IMR-90 (cell line): ENCODE results near the gene ARPC5. TPM values are rescaled to one million over a fixed set of nuclear protein-coding genes. Genes with fewer than 3 reads are reported as not detected.

ENCODE experiments used
- ATAC-seq: fragments of 200-7000 bp; cut with Tn5 transposase; 2 replicates; pipeline ENCODE4 v1.9.1; 2020; ENCODE audit warnings: low read depth, mild to moderate bottlenecking, moderate library complexity
- BruUV-seq: library from RNA; stranded (reverse); fragments of 400-500 nt; replicated peaks from 2 replicates; lab custom pipeline; 2021; lab: Mats Ljungman, UMichigan
- CTCF ChIA-PET: fragments of 300-600 bp; formaldehyde crosslinking; extraction: SDS; loops from one replicate; lab custom pipeline; 2021; ENCODE audit warnings: antibody characterized with exemption; lab: Yijun Ruan, JAX
- POLR2A ChIA-PET: fragments of 300-600 bp; sonication (Branson Sonifier 250); formaldehyde crosslinking; loops from one replicate; lab custom pipeline; 2022; ENCODE audit warnings: antibody characterized with exemption; ENCODE audit not compliant: unreplicated experiment; lab: Charles Lee
- DNase-seq: peaks from one replicate; pipeline ENCODE4 v3.0.0; 2013
- H2AFZ ChIP-seq: replicated peaks from 2 replicates; pipeline ENCODE3; 2013; ENCODE audit warnings: low read length, mild to moderate bottlenecking; ENCODE audit not compliant: poor library complexity
- H2AK5ac ChIP-seq: 2 replicates; pipeline ENCODE4 v1.6.1; 2013; ENCODE audit warnings: low read depth, low read length, inconsistent platforms
- H2AK9ac ChIP-seq: replicated peaks from 2 replicates; pipeline ENCODE3; 2013; ENCODE audit warnings: mild to moderate bottlenecking, low read depth, low read length, moderate library complexity; ENCODE audit not compliant: poor library complexity
- H2BK120ac ChIP-seq: 2 replicates; pipeline ENCODE4 v1.6.1; 2013; ENCODE audit warnings: low read depth, low read length, inconsistent platforms
- H2BK15ac ChIP-seq: 3 replicates; pipeline ENCODE4 v1.6.1; 2013; ENCODE audit warnings: low read depth, low read length, inconsistent platforms
- H2BK20ac ChIP-seq: 2 replicates; pipeline ENCODE4 v1.6.1; 2013; ENCODE audit warnings: low read depth, mild to moderate bottlenecking, inconsistent platforms, low read length, moderate library complexity
- H2BK5ac ChIP-seq: 2 replicates; pipeline ENCODE4 v1.6.1; 2013; ENCODE audit warnings: mild to moderate bottlenecking, low read depth, low read length, inconsistent platforms; ENCODE audit not compliant: poor library complexity, severe bottlenecking
- H3K14ac ChIP-seq: replicated peaks from 2 replicates; pipeline ENCODE4 v1.6.1; 2013; ENCODE audit warnings: low read depth, low read length, inconsistent platforms
- H3K18ac ChIP-seq: 2 replicates; pipeline ENCODE4 v1.6.1; 2013; ENCODE audit warnings: low read depth, low read length, control low read depth
- H3K23ac ChIP-seq: 2 replicates; pipeline ENCODE4 v1.6.1; 2013; ENCODE audit warnings: low read depth, low read length, inconsistent platforms
- H3K27ac ChIP-seq: 2 replicates; pipeline ENCODE4 v1.5.1; 2013; ENCODE audit warnings: mild to moderate bottlenecking, control low read depth, low read length; ENCODE audit not compliant: insufficient read depth
- H3K27me3 ChIP-seq: 2 replicates; pipeline ENCODE4 v1.6.1; 2013; ENCODE audit warnings: low read length; ENCODE audit not compliant: control insufficient read depth, insufficient read depth
- H3K36me3 ChIP-seq: 2 replicates; pipeline ENCODE4 v1.6.1; 2013; ENCODE audit warnings: low read length, mixed read lengths; ENCODE audit not compliant: control insufficient read depth, insufficient read depth
- H3K4ac ChIP-seq: 2 replicates; pipeline ENCODE4 v1.6.1; 2013; ENCODE audit warnings: low read depth, low read length, inconsistent platforms
- H3K4me1 ChIP-seq: 2 replicates; pipeline ENCODE4 v1.6.1; 2013; ENCODE audit warnings: low read length, mixed read lengths; ENCODE audit not compliant: control insufficient read depth, insufficient read depth
- H3K4me2 ChIP-seq: 2 replicates; pipeline ENCODE4 v1.6.1; 2013; ENCODE audit warnings: low read depth, mild to moderate bottlenecking, control low read depth, low read length, moderate library complexity
- H3K4me3 ChIP-seq: 2 replicates; pipeline ENCODE4 v1.5.1; 2013; ENCODE audit warnings: low read depth, mild to moderate bottlenecking, control low read depth, low read length, moderate library complexity; ENCODE audit not compliant: insufficient read depth
- H3K56ac ChIP-seq: 2 replicates; pipeline ENCODE4 v1.6.1; 2013; ENCODE audit warnings: low read length, inconsistent platforms; ENCODE audit not compliant: insufficient read depth; ENCODE audit errors: extremely low read depth
- H3K79me1 ChIP-seq, 2 experiments: 2 replicates each; pipeline ENCODE4 v1.6.1; 2013; ENCODE audit warnings: low read length in 2 of 2, inconsistent platforms in 1 of 2, low read depth in 1 of 2
- H3K9ac ChIP-seq: 2 replicates; pipeline ENCODE4 v1.6.1; 2013; ENCODE audit warnings: low read depth, low read length, control low read depth
- H3K9me1 ChIP-seq: 2 replicates; pipeline ENCODE4 v1.6.1; 2013; ENCODE audit warnings: low read length, inconsistent platforms; ENCODE audit not compliant: insufficient read depth
- H3K9me3 ChIP-seq: 2 replicates; pipeline ENCODE4 v1.6.1; 2013; ENCODE audit warnings: low read length; ENCODE audit not compliant: control insufficient read depth, insufficient read depth
- H4K20me1 ChIP-seq: 2 replicates; pipeline ENCODE4 v1.6.1; 2013; ENCODE audit warnings: low read length, inconsistent platforms; ENCODE audit not compliant: insufficient read depth
- H4K5ac ChIP-seq: 2 replicates; pipeline ENCODE4 v1.6.1; 2013; ENCODE audit warnings: mild to moderate bottlenecking, low read depth, low read length, control low read depth
- H4K8ac ChIP-seq, 2 experiments: 2 replicates each; pipeline ENCODE4 v1.6.1; 2013; ENCODE audit warnings: low read depth in 2 of 2, low read length in 2 of 2, control low read depth in 1 of 2, inconsistent platforms in 1 of 2
- H4K91ac ChIP-seq: 2 replicates; pipeline ENCODE4 v1.6.1; 2013; ENCODE audit warnings: low read depth, low read length, inconsistent platforms; ENCODE audit not compliant: insufficient read depth
- BHLHE40 ChIP-seq: fragments of 150-350 bp; IDR thresholded peaks from 2 replicates; pipeline ENCODE4 v1.6.1; 2016; ENCODE audit warnings: mild to moderate bottlenecking, low read depth, low read length
- CEBPB ChIP-seq: IDR thresholded peaks from 2 replicates; pipeline ENCODE4 v1.6.1; 2012; ENCODE audit warnings: low read depth, low read length, improper control_type of control experiment
- CHD1 ChIP-seq: IDR thresholded peaks from 2 replicates; pipeline ENCODE4 v1.6.1; 2012; ENCODE audit warnings: low read depth, low read length, improper control_type of control experiment
- ELK1 ChIP-seq: fragments of 150-350 bp; IDR thresholded peaks from 2 replicates; pipeline ENCODE4 v1.6.1; 2016; ENCODE audit warnings: low read depth, mild to moderate bottlenecking, low read length, moderate library complexity, borderline replicate concordance
- FOS ChIP-seq: fragments of 150-350 bp; IDR thresholded peaks from 2 replicates; pipeline ENCODE4 v1.6.1; 2016; ENCODE audit warnings: low read depth, low read length
- MAFK ChIP-seq: IDR thresholded peaks from 2 replicates; pipeline ENCODE4 v1.6.1; 2012; ENCODE audit warnings: low read depth, low read length, improper control_type of control experiment
- MAZ ChIP-seq: IDR thresholded peaks from 2 replicates; pipeline ENCODE4 v1.6.1; 2012; ENCODE audit warnings: low read depth, mild to moderate bottlenecking, low read length, improper control_type of control experiment, moderate library complexity, borderline replicate concordance
- MXI1 ChIP-seq: IDR thresholded peaks from 2 replicates; pipeline ENCODE4 v1.6.1; 2012; ENCODE audit warnings: low read depth, mild to moderate bottlenecking, low read length, moderate library complexity, borderline replicate concordance
- NFE2L2 ChIP-seq: fragments of 150-350 bp; IDR thresholded peaks from 2 replicates; pipeline ENCODE4 v1.6.1; 2016; ENCODE audit warnings: low read depth, mild to moderate bottlenecking, low read length
- POLR2A ChIP-seq: IDR thresholded peaks from 2 replicates; pipeline ENCODE4 v1.6.1; 2012; ENCODE audit warnings: mild to moderate bottlenecking, low read depth, low read length
- RAD21 ChIP-seq: IDR thresholded peaks from 2 replicates; pipeline ENCODE4 v1.6.1; 2012; ENCODE audit warnings: low read length, improper control_type of control experiment
- RCOR1 ChIP-seq: IDR thresholded peaks from 2 replicates; pipeline ENCODE4 v1.6.1; 2012; ENCODE audit warnings: mild to moderate bottlenecking, low read length, improper control_type of control experiment; ENCODE audit not compliant: insufficient replicate concordance
- RFX5 ChIP-seq: IDR thresholded peaks from 2 replicates; pipeline ENCODE4 v1.8.0; 2012; ENCODE audit warnings: low read depth, mild to moderate bottlenecking, low read length, moderate library complexity
- SMC3 ChIP-seq: fragments of 150-350 bp; IDR thresholded peaks from 2 replicates; pipeline ENCODE4 v1.6.1; 2016; ENCODE audit warnings: low read depth, mild to moderate bottlenecking, antibody characterized with exemption, low read length, moderate library complexity
- WGBS, 2 experiments: methylation state at CpG; one replicate each; pipeline versions ENCODE4 v1.1.5 to v1.1.7; 2013; ENCODE audit warnings: missing lambda C conversion rate in 2 of 2; ENCODE audit not compliant: insufficient read length in 1 of 2; ENCODE audit errors: extremely low coverage in 2 of 2; 5-methylcytosine and 5-hydroxymethylcytosine counted together
- dilution Hi-C: fragments of 300-500 bp; cut with HindIII; formaldehyde crosslinking; loops from one replicate; pipeline ENCODE4 v1.14.3; 2018; ENCODE audit warnings: low sequenced_read_pairs; ENCODE audit not compliant: unreplicated experiment
- in situ Hi-C: fragments of 300-500 bp; cut with MboI; formaldehyde crosslinking; loops from 3 replicates; pipeline ENCODE4 v1.14.3; 2019; ENCODE audit warnings: low sequenced_read_pairs, inconsistent platforms, mixed read lengths
- intact Hi-C: fragments of 100-400 bp; cut with micrococcal nuclease; formaldehyde crosslinking; loops from 2 replicates; pipeline ENCODE4 v1.10.0; 2022
- polyA plus RNA-seq, 3 experiments: library from polyadenylated mRNA; depleted of rRNA; stranded (reverse); fragments of >200 nt; gene quantifications; 2 replicates each; pipeline ENCODE4 v1.2.3, GENCODE V29; 2012; ENCODE audit warnings: low replicate concordance in 1 of 3
- total RNA-seq: library from RNA; depleted of rRNA; stranded (reverse); fragments of >200 nt; gene quantifications from 2 replicates; pipeline ENCODE4 v1.2.3, GENCODE V29; 2012
- TF ChIP-seq, protein P1 (sequence below): fragments of 150-350 bp; IDR thresholded peaks from 2 replicates; pipeline ENCODE4 v1.6.1; 2017; ENCODE audit warnings: mild to moderate bottlenecking, antibody characterized with exemption, low read length, low read depth
- TF ChIP-seq, protein P2 (sequence below): conservative IDR thresholded peaks from 2 replicates; pipeline ENCODE4 v1.5.1; 2012; ENCODE audit warnings: mild to moderate bottlenecking, low read depth, low read length, improper control_type of control experiment

ARPC5 gene
- total and polyA plus RNA-seq, 2 of the 4 experiments (the other 2 are of a cell fraction) = 132 to 212 TPM

- ChIA-PET CTCF (no interaction called here), POLR2A (no interaction called here)
- Histone ChIP-seq H4K20me1 (no peaks in the 10 kb centered on the region), H2AFZ (no peak overlapping the region), H3K18ac (no peak overlapping the region), H3K4me2 (no peak overlapping the region), H2BK15ac (no peak overlapping the region), H3K36me3 (no peaks in the 10 kb centered on the region), H3K9ac (no peak overlapping the region), H2AK5ac (no peak overlapping the region), H3K9me1 (0 out of 2 replicates have a peak, but pooled peaks cover 3% of the 10 kb centered on the region), H3K4me1 (0 out of 2 replicates have a peak, but pooled peaks cover 4% of the 10 kb centered on the region), H4K5ac (no peak overlapping the region), H3K56ac (no peak overlapping the region), H3K14ac (no peak overlapping the region), H2BK120ac (no peak overlapping the region), H3K27me3 (peaks cover 4% of the 10 kb centered on the region; the same call in 1 of the 2 replicates), H3K9me3 (no peaks in the 10 kb centered on the region), H3K4me3 (no peak overlapping the region), H2BK20ac (no peak overlapping the region), H3K4ac (no peak overlapping the region), H4K8ac (no peak overlapping the region), H3K79me1 (no peaks in the 10 kb centered on the region), H3K27ac (no peak overlapping the region), H2AK9ac (no peak overlapping the region), H3K23ac (no peak overlapping the region), H2BK5ac (no peak overlapping the region), H4K91ac (no peak overlapping the region; the same call in 1 of the 2 replicates)
- ATAC-seq = no peak
- BruUV-seq = no TSS peak
- dilution Hi-C loops (no loop called here), intact Hi-C loops (no loop called here), in situ Hi-C loops (no loop called here)
- DNase-seq = no peak
- WGBS, 2 experiments = 95% methylated on average over 5 of the region's 12 CpGs; no CpG with 5 or more reads in 1 of the 2 experiments
- TF ChIP-seq SMC3 (no peak), RAD21 (no peak), RCOR1 (no peak), MAFK (no peak), CHD1 (no peak), POLR2A (no peak), MAZ (no peak), RFX5 (no peak), FOS (no peak), ELK1 (no peak), NFE2L2 (no peak), CEBPB (no peak), BHLHE40 (no peak), MXI1 (no peak)
- TF ChIP-seq, protein P1, sequence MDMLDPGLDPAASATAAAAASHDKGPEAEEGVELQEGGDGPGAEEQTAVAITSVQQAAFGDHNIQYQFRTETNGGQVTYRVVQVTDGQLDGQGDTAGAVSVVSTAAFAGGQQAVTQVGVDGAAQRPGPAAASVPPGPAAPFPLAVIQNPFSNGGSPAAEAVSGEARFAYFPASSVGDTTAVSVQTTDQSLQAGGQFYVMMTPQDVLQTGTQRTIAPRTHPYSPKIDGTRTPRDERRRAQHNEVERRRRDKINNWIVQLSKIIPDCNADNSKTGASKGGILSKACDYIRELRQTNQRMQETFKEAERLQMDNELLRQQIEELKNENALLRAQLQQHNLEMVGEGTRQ = no peak
- TF ChIP-seq, protein P2, sequence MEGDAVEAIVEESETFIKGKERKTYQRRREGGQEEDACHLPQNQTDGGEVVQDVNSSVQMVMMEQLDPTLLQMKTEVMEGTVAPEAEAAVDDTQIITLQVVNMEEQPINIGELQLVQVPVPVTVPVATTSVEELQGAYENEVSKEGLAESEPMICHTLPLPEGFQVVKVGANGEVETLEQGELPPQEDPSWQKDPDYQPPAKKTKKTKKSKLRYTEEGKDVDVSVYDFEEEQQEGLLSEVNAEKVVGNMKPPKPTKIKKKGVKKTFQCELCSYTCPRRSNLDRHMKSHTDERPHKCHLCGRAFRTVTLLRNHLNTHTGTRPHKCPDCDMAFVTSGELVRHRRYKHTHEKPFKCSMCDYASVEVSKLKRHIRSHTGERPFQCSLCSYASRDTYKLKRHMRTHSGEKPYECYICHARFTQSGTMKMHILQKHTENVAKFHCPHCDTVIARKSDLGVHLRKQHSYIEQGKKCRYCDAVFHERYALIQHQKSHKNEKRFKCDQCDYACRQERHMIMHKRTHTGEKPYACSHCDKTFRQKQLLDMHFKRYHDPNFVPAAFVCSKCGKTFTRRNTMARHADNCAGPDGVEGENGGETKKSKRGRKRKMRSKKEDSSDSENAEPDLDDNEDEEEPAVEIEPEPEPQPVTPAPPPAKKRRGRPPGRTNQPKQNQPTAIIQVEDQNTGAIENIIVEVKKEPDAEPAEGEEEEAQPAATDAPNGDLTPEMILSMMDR = no peak
Observed at GRCh38 chr1:183582021-183582713, 53.4 kb downstream of the ARPC5 start.
